Kidney epithelial cell (primary cell): ENCODE measurements around the gene UCHL5. TPM values are rescaled to one million over a fixed set of nuclear protein-coding genes. Genes with fewer than 3 reads are reported as not detected.
"Not testable (repeated sequence)": the region's sequence is repeated elsewhere in the genome, so short reads cannot be mapped to it uniquely, and the experiment has no call there.

Experiments used
- DNase-seq: peaks from one replicate; pipeline ENCODE4 v3.0.0-alpha.2; 2010; ENCODE audit warnings: low read depth
- H3K27me3 ChIP-seq: 2 replicates; pipeline ENCODE4 v1.6.0; 2011; ENCODE audit warnings: low read length; ENCODE audit not compliant: control insufficient read depth, insufficient read depth
- H3K36me3 ChIP-seq: 2 replicates; pipeline ENCODE4 v1.5.1; 2011; ENCODE audit warnings: low read length; ENCODE audit not compliant: control insufficient read depth, insufficient read depth
- H3K4me3 ChIP-seq: 2 replicates; pipeline ENCODE4 v1.5.1; 2011; ENCODE audit warnings: low read depth, mild to moderate bottlenecking, control low read depth, low read length
- total RNA-seq: library from RNA; depleted of rRNA; stranded (reverse); fragments of >200 nt; gene quantifications from 2 replicates; pipeline ENCODE4 v1.2.3, GENCODE V29; 2015
- TF ChIP-seq, protein P1 (sequence below): IDR thresholded peaks from 2 replicates; pipeline ENCODE4 v1.5.1; 2011; ENCODE audit warnings: mild to moderate bottlenecking, moderate library complexity, low read length, control low read depth, inconsistent platforms; ENCODE audit not compliant: insufficient read depth, poor library complexity, severe bottlenecking

Gene UCHL5
- total RNA-seq, 1 donor from 2014 or later, result 32.2 TPM

DNA sequence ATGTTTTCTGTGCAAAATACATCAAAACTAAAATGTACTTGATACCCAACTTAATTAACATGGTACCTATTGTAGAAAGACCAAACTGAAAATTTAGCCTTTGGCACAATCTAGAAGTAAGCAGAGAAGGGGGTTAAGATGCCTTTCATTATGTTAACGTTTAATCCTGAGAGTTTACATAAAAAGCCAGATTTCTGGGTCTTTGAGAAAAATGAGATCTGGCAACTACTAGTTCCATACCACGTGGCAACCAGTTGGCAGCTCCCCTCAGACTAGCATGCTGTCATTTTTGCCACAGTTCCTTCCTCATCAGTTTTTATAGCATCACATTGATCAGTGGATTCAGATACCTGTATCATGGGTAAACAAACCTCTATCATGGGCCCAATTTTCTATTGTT lies 1.8 kb upstream of the UCHL5 start:
- no peak for DNase-seq
- no peaks in the 10 kb centered on the region for H3K27me3 ChIP-seq
- peak overlapping the region; percentile 85 for H3K4me3 ChIP-seq
- TF ChIP-seq, protein P1, sequence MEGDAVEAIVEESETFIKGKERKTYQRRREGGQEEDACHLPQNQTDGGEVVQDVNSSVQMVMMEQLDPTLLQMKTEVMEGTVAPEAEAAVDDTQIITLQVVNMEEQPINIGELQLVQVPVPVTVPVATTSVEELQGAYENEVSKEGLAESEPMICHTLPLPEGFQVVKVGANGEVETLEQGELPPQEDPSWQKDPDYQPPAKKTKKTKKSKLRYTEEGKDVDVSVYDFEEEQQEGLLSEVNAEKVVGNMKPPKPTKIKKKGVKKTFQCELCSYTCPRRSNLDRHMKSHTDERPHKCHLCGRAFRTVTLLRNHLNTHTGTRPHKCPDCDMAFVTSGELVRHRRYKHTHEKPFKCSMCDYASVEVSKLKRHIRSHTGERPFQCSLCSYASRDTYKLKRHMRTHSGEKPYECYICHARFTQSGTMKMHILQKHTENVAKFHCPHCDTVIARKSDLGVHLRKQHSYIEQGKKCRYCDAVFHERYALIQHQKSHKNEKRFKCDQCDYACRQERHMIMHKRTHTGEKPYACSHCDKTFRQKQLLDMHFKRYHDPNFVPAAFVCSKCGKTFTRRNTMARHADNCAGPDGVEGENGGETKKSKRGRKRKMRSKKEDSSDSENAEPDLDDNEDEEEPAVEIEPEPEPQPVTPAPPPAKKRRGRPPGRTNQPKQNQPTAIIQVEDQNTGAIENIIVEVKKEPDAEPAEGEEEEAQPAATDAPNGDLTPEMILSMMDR, result no peak
- H3K36me3 ChIP-seq, result no peaks in the 10 kb centered on the region

DNA sequence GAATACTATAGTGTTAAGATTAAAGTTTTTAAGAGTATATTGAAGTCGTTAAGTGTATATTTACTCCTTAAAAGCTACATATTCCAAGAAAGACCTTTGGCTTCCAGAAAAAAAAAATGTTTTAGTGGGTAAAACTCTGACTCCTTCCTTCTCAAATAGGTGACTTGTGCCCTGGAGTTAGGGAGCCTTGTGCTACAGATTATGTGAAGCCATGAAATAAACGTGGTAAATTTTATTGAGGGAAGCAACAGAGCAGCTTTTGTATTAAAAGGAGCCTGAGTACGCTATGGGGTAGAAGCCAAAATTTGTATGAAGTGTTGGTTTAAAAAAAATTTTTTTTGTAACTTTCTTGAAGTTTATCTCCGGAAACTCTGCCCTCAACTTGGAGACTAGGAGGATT lies 1.2 kb upstream of the UCHL5 start:
- H3K27me3 ChIP-seq, result no peaks in the 10 kb centered on the region
- TF ChIP-seq, protein P1, result no peak
- DNase-seq, result no peak

DNA sequence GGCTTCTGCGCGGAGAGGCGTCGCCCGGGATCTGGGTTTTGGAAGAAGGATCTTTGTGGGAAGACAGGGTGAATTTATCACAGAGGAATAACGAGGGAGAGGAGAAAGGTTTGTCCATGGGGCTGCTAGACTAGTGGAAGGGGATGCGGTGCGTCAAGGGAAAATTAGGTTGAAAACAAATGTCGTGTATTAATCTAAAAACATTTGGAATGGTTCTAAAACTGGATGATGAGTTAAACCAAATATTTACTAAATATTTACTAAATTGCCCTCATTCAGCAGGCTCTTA lies 899 bp upstream of the UCHL5 start:
- TF ChIP-seq, protein P1, result no peak
- Histone ChIP-seq H3K4me3 (peak overlapping the region; percentile 85), H3K36me3 (no peaks in the 10 kb centered on the region)

More for the DNA sequence above, 1.2 kb upstream of the UCHL5 start:
- peak overlapping the region; percentile 85 for H3K4me3 ChIP-seq
- H3K36me3 ChIP-seq, result no peaks in the 10 kb centered on the region

DNA sequence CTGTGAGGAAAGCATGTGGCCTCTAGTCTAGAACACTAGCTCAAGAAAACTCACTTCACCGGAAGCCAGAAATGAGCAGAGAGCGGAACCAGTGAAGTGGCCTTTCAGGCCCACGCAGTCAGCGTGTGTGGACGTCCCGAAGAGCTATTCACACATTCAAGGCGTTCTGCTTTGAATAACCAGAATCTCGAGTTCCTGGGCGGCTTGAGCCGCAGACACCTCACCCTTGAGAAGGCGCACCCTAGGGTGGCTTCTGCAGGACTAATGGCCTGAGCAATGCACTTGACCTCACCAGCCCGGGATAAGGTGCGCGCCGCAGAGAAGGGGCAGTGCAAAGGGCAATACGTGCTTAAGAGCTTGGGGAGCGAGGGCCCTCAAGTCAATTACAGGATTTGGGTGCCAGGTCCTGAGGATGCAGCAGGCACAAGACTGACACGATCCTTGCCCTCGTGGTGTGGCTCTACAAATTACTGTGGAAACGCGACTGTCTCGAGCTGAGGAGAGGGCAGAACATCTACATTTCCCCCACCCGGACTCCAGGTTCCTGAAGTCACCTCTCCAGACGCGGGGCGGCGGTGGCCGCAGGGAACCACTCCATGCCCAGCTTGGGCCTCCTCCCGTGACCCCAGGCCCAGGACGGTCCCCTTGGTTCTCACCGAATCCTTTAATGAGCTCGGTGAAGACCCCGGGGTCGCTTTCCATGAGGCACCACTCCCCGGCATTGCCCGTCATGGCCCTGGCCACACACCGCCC lies 455 bp downstream of the UCHL5 start:
- DNase-seq, result no peak
- H3K27me3 ChIP-seq, result no peaks in the 10 kb centered on the region
- TF ChIP-seq, protein P1, result no peak
- H3K36me3 ChIP-seq, result no peaks in the 10 kb centered on the region
- peak overlapping the region; percentile 85 for H3K4me3 ChIP-seq

More for the DNA sequence above, 899 bp upstream of the UCHL5 start:
- no peaks in the 10 kb centered on the region for H3K27me3 ChIP-seq
- DNase-seq, result no peak

DNA sequence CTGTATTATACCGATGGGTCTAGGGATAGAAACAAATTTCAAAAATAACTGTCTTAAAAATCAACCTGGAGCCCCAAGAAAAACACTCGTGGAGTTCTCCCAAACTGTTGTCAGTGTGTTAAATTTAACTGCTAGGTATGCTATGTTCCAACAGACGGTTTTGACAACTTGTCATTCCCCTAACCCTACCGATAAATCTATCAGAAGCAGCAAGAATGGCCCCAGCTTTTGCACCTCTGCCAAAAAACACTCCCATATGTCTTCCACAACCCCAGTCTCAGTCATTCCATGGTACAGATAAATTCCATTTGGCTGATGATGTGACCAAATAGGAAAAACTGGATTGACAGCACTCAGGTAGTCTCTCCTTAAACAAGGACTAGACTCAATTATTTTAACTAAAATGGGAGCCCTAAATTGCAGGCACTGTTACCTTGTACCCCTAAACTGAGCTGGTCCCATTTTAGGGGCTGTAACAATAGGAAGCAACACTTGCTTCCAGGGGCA lies 4.9 kb downstream of the UCHL5 start:
- no peak for DNase-seq
- Histone ChIP-seq H3K27me3 (no peaks in the 10 kb centered on the region), H3K36me3 (no peaks in the 10 kb centered on the region), H3K4me3 (no peak overlapping the region)
- TF ChIP-seq, protein P1, result no peak

DNA sequence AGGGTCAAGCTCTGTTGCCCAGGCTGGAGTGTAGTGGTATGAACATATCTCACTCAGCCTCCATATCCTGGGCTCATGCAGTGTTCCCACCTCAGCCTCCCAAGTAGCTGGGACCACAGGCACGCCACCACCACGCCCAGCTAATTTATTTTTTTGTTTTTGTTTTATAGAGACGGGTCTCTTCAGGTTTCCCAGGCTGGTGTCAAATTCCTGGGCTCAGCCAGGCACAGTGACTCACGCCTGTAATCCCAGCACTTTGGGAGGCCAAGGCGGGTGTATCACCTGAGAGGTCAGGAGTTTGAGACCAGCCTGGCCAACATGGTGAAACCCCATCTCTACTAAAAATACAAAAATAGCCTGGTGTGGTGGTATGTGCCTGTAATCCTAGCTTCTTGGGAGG lies 10.2 kb downstream of the UCHL5 start:
- not testable (repeated sequence) for H3K4me3 ChIP-seq, H3K27me3 ChIP-seq, H3K36me3 ChIP-seq, DNase-seq
